Ovary (tissue), 3 donors: ENCODE measurements around the gene KDM5C.

Source experiments
- CTCF ChIP-seq, 3 donors: fragments of 450-650 bp in 2 of 3; fragments of 200-600 bp in 1 of 3; IDR thresholded peaks; one replicate each; pipeline versions ENCODE4 v1.5.1 to v1.8.0; 2016 to 2022; ENCODE audit warnings: antibody characterized with exemption in 3 of 3, mild to moderate bottlenecking in 1 of 3
- EP300 ChIP-seq: sonication (generic); formaldehyde crosslinking; IDR thresholded peaks from one replicate; pipeline ENCODE4 v1.6.1; 2017; ENCODE audit warnings: antibody characterized with exemption
- donor health status: DM: no; HTN: no; CAD: no.

- no peak for TF ChIP-seq EP300
- no peak for TF ChIP-seq CTCF (IDR thresholded peaks at IDR 0.05)
These were observed 5.1 kb upstream of the KDM5C start for GRCh38 chrX:53230116-53230515.
